HG02642 (cell line): ENCODE measurements around the gene CRYBB3.

Source experiments
- ATAC-seq: cut with Tn5 transposase; IDR thresholded peaks from one replicate; pipeline ENCODE4 v1.9.1; 2021; ENCODE audit warnings: mild to moderate bottlenecking; ENCODE audit not compliant: unreplicated experiment, poor library complexity

The CRYBB3 gene

GRCh38 chr22:25199731-25200520 lies at the start of gene CRYBB3:
Gene CRYBB3 (plus strand): TSS chr22:25199858. CDS start chr22:25201397, 1,539 bp downstream.
- no peak for ATAC-seq

GRCh38 chr22:25153961-25154666 lies 45.5 kb upstream of the CRYBB3 start:
- no peak for ATAC-seq

- ATAC-seq = no peak
Observed at GRCh38 chr22:25154667-25154999, 45.0 kb upstream of the CRYBB3 start.

- no peak for ATAC-seq
Observed at GRCh38 chr22:25156736-25157135, 42.9 kb upstream of the CRYBB3 start.

- no peak for ATAC-seq
Observed at GRCh38 chr22:25159028-25159427, 40.6 kb upstream of the CRYBB3 start.

- no peak for ATAC-seq
Observed at GRCh38 chr22:25160120-25160996, 39.3 kb upstream of the CRYBB3 start.

- ATAC-seq = no peak
Observed at GRCh38 chr22:25161017-25161915, 38.4 kb upstream of the CRYBB3 start.

GRCh38 chr22:25161916-25162530 lies 37.6 kb upstream of the CRYBB3 start:
- ATAC-seq = no peak

- no peak for ATAC-seq
Observed at GRCh38 chr22:25162561-25162960, 37.1 kb upstream of the CRYBB3 start.

GRCh38 chr22:25165785-25166184 lies 33.9 kb upstream of the CRYBB3 start:
- no peak for ATAC-seq

- ATAC-seq = no peak
Observed at GRCh38 chr22:25166266-25167040, 33.2 kb upstream of the CRYBB3 start.

- no peak for ATAC-seq
Observed at GRCh38 chr22:25167082-25167481, 32.6 kb upstream of the CRYBB3 start.

- ATAC-seq = no peak
Observed at GRCh38 chr22:25167834-25168601, 31.6 kb upstream of the CRYBB3 start.

- no peak for ATAC-seq
Observed at GRCh38 chr22:25169278-25170031, 30.2 kb upstream of the CRYBB3 start.

GRCh38 chr22:25170426-25170980 lies 29.2 kb upstream of the CRYBB3 start:
- ATAC-seq = no peak

- no peak for ATAC-seq
Observed at GRCh38 chr22:25172153-25172552, 27.5 kb upstream of the CRYBB3 start.
